ENCODE results near the gene ZNF592. TPM values are rescaled to one million over a fixed set of nuclear protein-coding genes. Genes with fewer than 3 reads are reported as not detected.
"Not testable (repeated sequence)": the region's sequence is repeated elsewhere in the genome, so short reads cannot be mapped to it uniquely, and the experiment has no call there.

Gene ZNF592
- total RNA-seq, 3 donors from 2014 or later = 29.4 to 35.3 (median 33.4) TPM

DNA sequence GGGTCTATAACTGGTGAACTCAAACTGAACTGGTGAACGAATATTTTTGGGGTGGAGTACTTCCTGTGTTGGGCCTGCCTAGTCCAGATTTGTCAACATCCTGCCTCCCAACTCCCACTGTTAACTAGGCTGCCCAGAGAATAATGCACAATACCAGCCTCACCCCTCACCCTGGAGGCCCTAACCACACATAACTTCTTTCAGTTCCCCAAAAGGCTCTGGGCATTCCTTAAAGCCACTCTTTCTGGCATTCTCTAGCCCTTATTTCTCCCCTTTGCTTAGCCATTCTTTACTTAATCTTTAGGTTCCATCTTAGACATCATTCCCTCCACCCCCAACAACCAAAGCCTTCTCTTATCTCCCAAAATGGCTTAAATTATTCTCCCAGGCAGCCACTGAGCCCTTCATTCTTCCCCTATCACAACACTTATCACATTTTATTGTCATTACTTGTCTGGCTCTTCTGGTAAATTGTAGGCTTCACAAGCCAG, 23.3 kb upstream of the ZNF592 start:
- H3K4me1 ChIP-seq (ENCODE audit: low read depth) = no peaks in the 10 kb centered on the region
- no peak overlapping the region for H3K4me3 ChIP-seq
- peak; percentile 83 for ATAC-seq
- TF ChIP-seq, protein P1, sequence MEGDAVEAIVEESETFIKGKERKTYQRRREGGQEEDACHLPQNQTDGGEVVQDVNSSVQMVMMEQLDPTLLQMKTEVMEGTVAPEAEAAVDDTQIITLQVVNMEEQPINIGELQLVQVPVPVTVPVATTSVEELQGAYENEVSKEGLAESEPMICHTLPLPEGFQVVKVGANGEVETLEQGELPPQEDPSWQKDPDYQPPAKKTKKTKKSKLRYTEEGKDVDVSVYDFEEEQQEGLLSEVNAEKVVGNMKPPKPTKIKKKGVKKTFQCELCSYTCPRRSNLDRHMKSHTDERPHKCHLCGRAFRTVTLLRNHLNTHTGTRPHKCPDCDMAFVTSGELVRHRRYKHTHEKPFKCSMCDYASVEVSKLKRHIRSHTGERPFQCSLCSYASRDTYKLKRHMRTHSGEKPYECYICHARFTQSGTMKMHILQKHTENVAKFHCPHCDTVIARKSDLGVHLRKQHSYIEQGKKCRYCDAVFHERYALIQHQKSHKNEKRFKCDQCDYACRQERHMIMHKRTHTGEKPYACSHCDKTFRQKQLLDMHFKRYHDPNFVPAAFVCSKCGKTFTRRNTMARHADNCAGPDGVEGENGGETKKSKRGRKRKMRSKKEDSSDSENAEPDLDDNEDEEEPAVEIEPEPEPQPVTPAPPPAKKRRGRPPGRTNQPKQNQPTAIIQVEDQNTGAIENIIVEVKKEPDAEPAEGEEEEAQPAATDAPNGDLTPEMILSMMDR (IDR thresholded peaks at IDR 0.05) = no peak
- no peaks in the 10 kb centered on the region for H3K9me3 ChIP-seq
- H3K36me3 ChIP-seq (ENCODE audit: low read depth) = no peaks in the 10 kb centered on the region
- DNase-seq = no peak
- intact Hi-C loops (cut with DNase I, micrococcal nuclease) = no loop called here

GRCh38 chr15:84727429-84727828, 21.0 kb upstream of the ZNF592 start:
- intact Hi-C loops (cut with DNase I, micrococcal nuclease) = no loop called here
- H3K4me3 ChIP-seq = no peak overlapping the region
- H3K9me3 ChIP-seq = no peaks in the 10 kb centered on the region
- H3K36me3 ChIP-seq (ENCODE audit: low read depth) = no peaks in the 10 kb centered on the region
- ATAC-seq (no peak), DNase-seq (no peak)
- no peaks in the 10 kb centered on the region for H3K4me1 ChIP-seq (ENCODE audit: low read depth)
- TF ChIP-seq, protein P1 (IDR thresholded peaks at IDR 0.05) = no peak

DNA sequence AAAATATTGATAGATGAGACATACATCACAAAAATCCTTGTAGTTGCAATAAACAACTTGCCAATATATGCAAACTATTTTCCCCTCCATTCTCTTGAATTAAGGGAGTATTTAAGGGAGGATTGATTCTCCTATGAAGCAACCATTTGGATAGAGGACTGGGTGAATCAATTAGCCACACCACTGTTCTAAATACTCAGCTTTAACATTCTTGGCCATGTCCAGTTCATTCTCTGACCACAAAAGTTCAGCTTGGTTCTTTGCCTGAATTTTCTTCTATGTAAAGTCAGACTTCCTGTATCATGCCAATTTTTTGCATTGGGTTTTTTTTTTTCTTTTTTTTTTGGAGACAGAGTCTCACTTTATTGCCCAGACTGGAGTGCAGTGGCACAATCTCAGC, 16.6 kb upstream of the ZNF592 start:
- Histone ChIP-seq H3K9me3 (no peaks in the 10 kb centered on the region), H3K4me3 (no peak overlapping the region), H3K4me1 (ENCODE audit: low read depth) (peaks cover 19% of the 10 kb centered on the region), H3K36me3 (ENCODE audit: low read depth) (no peaks in the 10 kb centered on the region)
- intact Hi-C loops (cut with DNase I, micrococcal nuclease) = no loop called here
- TF ChIP-seq, protein P1 (IDR thresholded peaks at IDR 0.05) = no peak
- ATAC-seq = no peak
- DNase-seq = no peak

- intact Hi-C loops (cut with DNase I, micrococcal nuclease) = no loop called here
- DNase-seq (peak; percentile 73 to 92 (median 83)), ATAC-seq (peak; percentile 97)
- Histone ChIP-seq H3K9me3 (no peaks in the 10 kb centered on the region), H3K4me1 (ENCODE audit: low read depth) (peaks cover 19% of the 10 kb centered on the region), H3K4me3 (no peak overlapping the region), H3K36me3 (ENCODE audit: low read depth) (no peaks in the 10 kb centered on the region)
- TF ChIP-seq, protein P1 (IDR thresholded peaks at IDR 0.05) = no peak
Observed at GRCh38 chr15:84734794-84735479, 13.5 kb upstream of the ZNF592 start.

GRCh38 chr15:84735480-84736061, 12.8 kb upstream of the ZNF592 start:
- intact Hi-C loops (cut with DNase I, micrococcal nuclease); H3K36me3 ChIP-seq (ENCODE audit: low read depth); H3K9me3 ChIP-seq; H3K4me3 ChIP-seq: not testable (repeated sequence)
- DNase-seq (peak in 1 of 3 donors; percentile 52), ATAC-seq (peak; percentile 47)
- peaks cover 22% of the 10 kb centered on the region for H3K4me1 ChIP-seq (ENCODE audit: low read depth)

- Histone ChIP-seq H3K9me3 (no peaks in the 10 kb centered on the region), H3K36me3 (ENCODE audit: low read depth) (no peaks in the 10 kb centered on the region), H3K4me1 (ENCODE audit: low read depth) (peaks cover 26% of the 10 kb centered on the region), H3K4me3 (no peak overlapping the region)
- intact Hi-C loops (cut with DNase I, micrococcal nuclease) = no loop called here
- peak in 1 of 3 donors; percentile 36 for DNase-seq
- TF ChIP-seq, protein P1 (IDR thresholded peaks at IDR 0.05) = no peak
- peak; percentile 11 for ATAC-seq
Observed at GRCh38 chr15:84736375-84736774, 12.0 kb upstream of the ZNF592 start.

All from mucosa of descending colon (tissue), 3 donors.